Activated CD8-positive, alpha-beta T cell treated with anti-CD3 and anti-CD28 coated beads for 36 hours (primary cell): ENCODE measurements around the gene CARHSP1. TPM values are rescaled to one million over a fixed set of nuclear protein-coding genes. Genes with fewer than 3 reads are reported as not detected.
"Not testable (repeated sequence)": the region's sequence is repeated elsewhere in the genome, so short reads cannot be mapped to it uniquely, and the experiment has no call there.

Source experiments
- ATAC-seq: fragments of 200-7000 bp; cut with Tn5 transposase; one replicate; pipeline ENCODE4 v1.10.0; 2021; ENCODE audit warnings: mild to moderate bottlenecking, moderate library complexity
- CTCF ChIA-PET: fragments of 350-600 bp; sonication (Branson Sonifier 250); formaldehyde crosslinking; loops from one replicate; lab custom pipeline; 2021; ENCODE audit warnings: antibody characterized with exemption; lab: Charles Lee
- POLR2A ChIA-PET: fragments of 350-600 bp; sonication (Branson Sonifier 250); formaldehyde crosslinking; loops from one replicate; lab custom pipeline; 2021; ENCODE audit warnings: antibody characterized with exemption; lab: Charles Lee
- DNase-seq: peaks from one replicate; pipeline ENCODE4 v3.0.0-alpha.2; 2020
- H3K27ac Mint-ChIP-seq: one replicate; pipeline ENCODE4 v1.8.0; 2021; ENCODE audit warnings: mild to moderate bottlenecking, mixed read lengths
- H3K27me3 Mint-ChIP-seq: one replicate; pipeline ENCODE4 v1.8.0; 2021; ENCODE audit warnings: mixed read lengths
- H3K36me3 Mint-ChIP-seq: one replicate; pipeline ENCODE4 v1.8.0; 2021; ENCODE audit warnings: low read depth, mixed read lengths
- H3K4me1 Mint-ChIP-seq: one replicate; pipeline ENCODE4 v1.8.0; 2021; ENCODE audit warnings: low read depth, mixed read lengths
- H3K4me3 Mint-ChIP-seq: one replicate; pipeline ENCODE4 v1.8.0; 2021; ENCODE audit warnings: mild to moderate bottlenecking, moderate library complexity, mixed read lengths
- H3K9me3 Mint-ChIP-seq: one replicate; pipeline ENCODE4 v1.8.0; 2021; ENCODE audit warnings: mixed read lengths
- intact Hi-C: fragments of 100-400 bp; cut with micrococcal nuclease; formaldehyde crosslinking; loops from one replicate; pipeline ENCODE4 v1.10.0; 2022
- total RNA-seq, 2 experiments: library from RNA; stranded (reverse); gene quantifications; one replicate each; pipeline ENCODE4 v1.2.3, GENCODE V29; 2021
- TF ChIP-seq, protein P1 (sequence below): fragments of 200-600 bp; IDR thresholded peaks from one replicate; pipeline ENCODE4 v1.8.0; 2022; ENCODE audit warnings: antibody characterized with exemption, mild to moderate bottlenecking

CARHSP1 gene
- total RNA-seq, 2 experiments from 2014 or later, result 63.9 to 72.6 TPM

DNA sequence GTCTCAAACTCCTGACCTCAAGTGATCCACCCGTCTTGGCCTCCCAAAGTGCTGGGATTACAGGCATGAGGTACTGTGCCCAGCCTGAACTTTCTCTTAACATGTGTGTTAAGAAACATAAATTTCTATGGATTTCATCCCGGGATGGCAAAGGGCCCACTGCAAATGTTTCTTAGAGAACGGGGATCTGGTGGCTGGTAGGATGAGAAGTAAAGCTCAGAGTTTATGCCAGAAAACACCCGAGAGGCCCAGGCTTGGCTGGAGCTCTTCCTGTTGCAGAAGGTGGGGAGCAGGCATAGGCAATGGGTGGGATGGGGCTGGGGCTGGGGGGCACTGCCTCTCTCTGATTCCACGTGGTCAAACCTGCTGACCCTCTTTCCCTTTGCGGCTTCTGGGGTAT is 5.6 kb upstream of the CARHSP1 start:
- ATAC-seq (no peak), DNase-seq (no peak)
- intact Hi-C loops, result no loop called here
- Mint-ChIP-seq H3K36me3 (no peaks in the 10 kb centered on the region), H3K4me1 (peaks cover 30% of the 10 kb centered on the region), H3K9me3 (no peaks in the 10 kb centered on the region), H3K4me3 (no peak overlapping the region), H3K27ac (no peak overlapping the region), H3K27me3 (no peaks in the 10 kb centered on the region)
- ChIA-PET CTCF (interaction anchor here (1.1 to 1.7 kb wide), 3 partner anchors 9 to 134 kb away, joined by 3 to 4 read pairs (median 3); no protein-coding TSS in a partner anchor), POLR2A (interaction anchor here (0.7 to 1.6 kb wide), 2 partner anchors 10 to 12 kb away, joined by 3 read pairs; no protein-coding TSS in a partner anchor)
- TF ChIP-seq, protein P1, sequence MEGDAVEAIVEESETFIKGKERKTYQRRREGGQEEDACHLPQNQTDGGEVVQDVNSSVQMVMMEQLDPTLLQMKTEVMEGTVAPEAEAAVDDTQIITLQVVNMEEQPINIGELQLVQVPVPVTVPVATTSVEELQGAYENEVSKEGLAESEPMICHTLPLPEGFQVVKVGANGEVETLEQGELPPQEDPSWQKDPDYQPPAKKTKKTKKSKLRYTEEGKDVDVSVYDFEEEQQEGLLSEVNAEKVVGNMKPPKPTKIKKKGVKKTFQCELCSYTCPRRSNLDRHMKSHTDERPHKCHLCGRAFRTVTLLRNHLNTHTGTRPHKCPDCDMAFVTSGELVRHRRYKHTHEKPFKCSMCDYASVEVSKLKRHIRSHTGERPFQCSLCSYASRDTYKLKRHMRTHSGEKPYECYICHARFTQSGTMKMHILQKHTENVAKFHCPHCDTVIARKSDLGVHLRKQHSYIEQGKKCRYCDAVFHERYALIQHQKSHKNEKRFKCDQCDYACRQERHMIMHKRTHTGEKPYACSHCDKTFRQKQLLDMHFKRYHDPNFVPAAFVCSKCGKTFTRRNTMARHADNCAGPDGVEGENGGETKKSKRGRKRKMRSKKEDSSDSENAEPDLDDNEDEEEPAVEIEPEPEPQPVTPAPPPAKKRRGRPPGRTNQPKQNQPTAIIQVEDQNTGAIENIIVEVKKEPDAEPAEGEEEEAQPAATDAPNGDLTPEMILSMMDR, result no peak

DNA sequence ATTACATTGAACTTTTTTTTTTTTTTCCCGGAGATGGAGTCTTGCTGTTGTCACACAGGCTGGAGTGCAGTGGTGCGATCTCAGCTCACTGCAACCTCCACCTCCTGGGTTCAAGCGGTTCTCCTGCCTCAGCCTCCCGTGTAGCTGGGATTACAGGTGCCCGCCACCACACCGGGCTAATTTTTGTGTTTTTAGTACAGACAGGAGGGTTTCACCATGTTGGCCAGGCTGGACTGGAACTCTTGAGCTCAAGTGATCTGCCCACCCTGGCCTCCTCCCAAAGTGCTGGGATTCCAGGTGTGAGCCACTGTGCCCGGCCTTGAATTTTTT is 5.0 kb upstream of the CARHSP1 start:
- H3K27ac Mint-ChIP-seq, DNase-seq, ATAC-seq, H3K27me3 Mint-ChIP-seq, H3K36me3 Mint-ChIP-seq, H3K4me3 Mint-ChIP-seq, intact Hi-C loops, H3K9me3 Mint-ChIP-seq: not testable (repeated sequence)
- POLR2A ChIA-PET, result interaction anchor here (0.7 to 1.6 kb wide), 2 partner anchors 9 to 12 kb away, joined by 3 read pairs; no protein-coding TSS in a partner anchor
- CTCF ChIA-PET, result interaction anchor here (0.9 to 1.7 kb wide), 7 partner anchors 9 to 265 kb away, joined by 3 to 4 read pairs (median 3); no protein-coding TSS in a partner anchor
- peaks cover 33% of the 10 kb centered on the region for H3K4me1 Mint-ChIP-seq

DNA sequence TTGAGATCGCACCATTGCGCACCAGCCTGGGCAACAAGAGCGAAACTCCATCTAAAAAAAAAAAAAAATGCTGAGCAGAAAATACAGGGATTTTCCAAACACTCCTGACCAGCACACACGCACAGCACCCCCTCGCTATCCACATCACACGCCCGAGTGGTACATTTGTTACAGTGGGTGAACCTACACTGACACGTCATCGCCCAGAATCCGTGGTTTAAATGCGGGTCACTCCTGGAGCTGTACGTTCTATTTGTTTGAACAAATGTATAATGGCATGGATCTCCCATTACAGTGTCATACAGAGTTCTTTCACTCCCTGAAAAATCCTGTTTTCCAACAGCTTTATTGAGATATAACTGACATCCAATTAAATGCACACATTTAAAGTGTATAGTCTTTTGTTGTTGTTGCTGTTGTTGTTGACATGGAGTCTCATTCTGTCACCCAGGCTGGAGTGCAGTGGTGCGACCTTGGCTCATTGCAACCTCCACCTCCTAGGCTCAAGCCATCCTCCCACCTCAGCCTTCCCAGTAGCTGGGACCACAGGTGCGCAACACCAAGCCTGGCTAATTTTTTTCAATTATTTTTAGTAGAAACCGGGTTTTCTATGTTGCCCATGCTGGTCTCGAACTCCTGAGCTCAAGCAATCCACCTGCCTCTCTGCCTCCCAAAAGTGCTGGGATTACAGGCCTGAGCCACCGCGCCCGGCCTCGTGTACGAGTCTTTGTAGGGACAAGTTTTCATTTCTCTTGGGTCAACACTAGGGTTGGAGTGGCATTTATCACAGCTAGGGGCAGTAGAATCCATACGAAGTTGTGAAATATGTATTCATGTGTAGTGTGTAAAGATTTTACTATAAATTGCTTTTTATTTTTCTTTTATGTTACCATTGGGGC is 4.4 kb upstream of the CARHSP1 start:
- no peaks in the 10 kb centered on the region for H3K36me3 Mint-ChIP-seq
- ATAC-seq (no peak), DNase-seq (no peak)
- intact Hi-C loops, result no loop called here
- H3K27me3 Mint-ChIP-seq, result no peaks in the 10 kb centered on the region
- CTCF ChIA-PET, result interaction anchor here (0.6 to 1.7 kb wide), 7 partner anchors 10 to 389 kb away, joined by 3 to 4 read pairs (median 3); no protein-coding TSS in a partner anchor
- POLR2A ChIA-PET, result interaction anchor here (0.7 to 1.6 kb wide), 2 partner anchors 9 to 10 kb away, joined by 3 read pairs; no protein-coding TSS in a partner anchor
- H3K9me3 Mint-ChIP-seq, result no peaks in the 10 kb centered on the region
- no peak overlapping the region for H3K27ac Mint-ChIP-seq
- no peak overlapping the region for H3K4me3 Mint-ChIP-seq
- TF ChIP-seq, protein P1, result no peak
- peaks cover 29% of the 10 kb centered on the region for H3K4me1 Mint-ChIP-seq

DNA sequence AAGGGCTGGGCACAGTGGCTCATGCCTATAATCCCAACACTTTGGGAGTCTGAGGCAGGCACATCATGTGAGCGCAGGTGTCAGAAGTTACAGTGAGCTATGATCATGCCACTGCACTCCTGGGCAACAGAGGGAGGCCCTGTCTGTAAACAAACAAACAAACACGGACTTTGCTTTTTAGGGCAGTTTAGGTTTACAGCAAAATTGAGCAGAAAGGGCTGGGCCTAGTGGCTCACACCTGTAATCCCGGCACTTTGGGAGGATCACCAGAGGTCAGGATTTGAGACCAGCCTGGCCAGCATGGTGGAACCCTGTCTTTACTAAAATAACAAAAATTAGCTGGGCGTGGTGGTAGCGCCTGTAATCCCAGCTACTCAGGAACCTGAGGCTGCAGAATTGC is 3.3 kb upstream of the CARHSP1 start:
- ATAC-seq (no peak), DNase-seq (no peak)
- Mint-ChIP-seq H3K4me3 (no peak overlapping the region), H3K9me3 (no peaks in the 10 kb centered on the region), H3K36me3 (peaks cover 11% of the 10 kb centered on the region), H3K27me3 (no peaks in the 10 kb centered on the region), H3K27ac (no peak overlapping the region), H3K4me1 (peaks cover 30% of the 10 kb centered on the region)
- intact Hi-C loops, result no loop called here
- TF ChIP-seq, protein P1, result no peak
- ChIA-PET POLR2A (interaction anchor here (0.6 to 1.5 kb wide), 2 partner anchors 20 to 1423 kb away, joined by 3 to 4 read pairs; no protein-coding TSS in a partner anchor), CTCF (interaction anchor here (5.0 kb wide), 1 partner anchor 8 kb away, joined by 54 read pairs; the partner anchor contains the start of gene LITAFD)

DNA sequence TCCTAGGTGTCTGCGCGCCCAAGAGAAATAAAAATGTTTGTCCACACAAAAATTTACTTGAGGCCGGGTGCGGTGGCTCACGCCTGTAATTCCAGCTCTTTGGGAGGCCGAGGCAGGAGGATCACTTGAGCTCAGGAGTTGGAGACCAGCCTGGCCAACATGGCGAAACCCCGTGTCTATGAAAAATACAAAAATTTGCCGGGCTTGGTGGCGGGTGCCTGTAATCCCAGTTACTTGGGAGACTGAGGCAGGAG is 1.1 kb upstream of the CARHSP1 start:
- ATAC-seq, H3K9me3 Mint-ChIP-seq, intact Hi-C loops, DNase-seq, H3K27me3 Mint-ChIP-seq, H3K4me3 Mint-ChIP-seq: not testable (repeated sequence)
- Mint-ChIP-seq H3K4me1 (peaks cover 43% of the 10 kb centered on the region), H3K36me3 (peaks cover 16% of the 10 kb centered on the region), H3K27ac (peak overlapping the region; percentile 52)
- CTCF ChIA-PET, result interaction anchor here (1.2 to 5.0 kb wide), 4 partner anchors 10 to 269 kb away, joined by 3 to 54 read pairs (median 7); partner anchors contain the start of gene LITAFD
- POLR2A ChIA-PET, result interaction anchor here (0.7 to 9.2 kb wide), 2 partner anchors 17 to 28 kb away, joined by 3 to 99 read pairs; no protein-coding TSS in a partner anchor
